Breast epithelium (tissue), 3 donors: ENCODE results near the gene SELENOM.

ENCODE experiments used
- POLR2A ChIP-seq: fragments of 450-650 bp; IDR thresholded peaks from one replicate; pipeline ENCODE4 v1.6.1; 2016; ENCODE audit warnings: antibody characterized with exemption, mild to moderate bottlenecking, moderate library complexity
- TF ChIP-seq, protein P1 (sequence below), 3 donors: fragments of 450-650 bp; IDR thresholded peaks; one replicate each; pipeline ENCODE4 v1.5.1; 2016 to 2017; ENCODE audit warnings: antibody characterized with exemption in 3 of 3, mild to moderate bottlenecking in 3 of 3, moderate library complexity in 3 of 3

- TF ChIP-seq POLR2A, result no peak
- TF ChIP-seq, protein P1, sequence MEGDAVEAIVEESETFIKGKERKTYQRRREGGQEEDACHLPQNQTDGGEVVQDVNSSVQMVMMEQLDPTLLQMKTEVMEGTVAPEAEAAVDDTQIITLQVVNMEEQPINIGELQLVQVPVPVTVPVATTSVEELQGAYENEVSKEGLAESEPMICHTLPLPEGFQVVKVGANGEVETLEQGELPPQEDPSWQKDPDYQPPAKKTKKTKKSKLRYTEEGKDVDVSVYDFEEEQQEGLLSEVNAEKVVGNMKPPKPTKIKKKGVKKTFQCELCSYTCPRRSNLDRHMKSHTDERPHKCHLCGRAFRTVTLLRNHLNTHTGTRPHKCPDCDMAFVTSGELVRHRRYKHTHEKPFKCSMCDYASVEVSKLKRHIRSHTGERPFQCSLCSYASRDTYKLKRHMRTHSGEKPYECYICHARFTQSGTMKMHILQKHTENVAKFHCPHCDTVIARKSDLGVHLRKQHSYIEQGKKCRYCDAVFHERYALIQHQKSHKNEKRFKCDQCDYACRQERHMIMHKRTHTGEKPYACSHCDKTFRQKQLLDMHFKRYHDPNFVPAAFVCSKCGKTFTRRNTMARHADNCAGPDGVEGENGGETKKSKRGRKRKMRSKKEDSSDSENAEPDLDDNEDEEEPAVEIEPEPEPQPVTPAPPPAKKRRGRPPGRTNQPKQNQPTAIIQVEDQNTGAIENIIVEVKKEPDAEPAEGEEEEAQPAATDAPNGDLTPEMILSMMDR (IDR thresholded peaks at IDR 0.05), result no peak
Measured at GRCh38 chr22:31143537-31143936, 36.2 kb upstream of the SELENOM start.
